Measurements from ENCODE around the gene EMP1. TPM values are rescaled to one million over a fixed set of nuclear protein-coding genes. Genes with fewer than 3 reads are reported as not detected.

Gene EMP1
- total and polyA plus RNA-seq, 2 of the 13 experiments (the other 11 are each of a cell fraction or from before 2014, with no cell fraction given) = 0.13 to 0.61 TPM

DNA sequence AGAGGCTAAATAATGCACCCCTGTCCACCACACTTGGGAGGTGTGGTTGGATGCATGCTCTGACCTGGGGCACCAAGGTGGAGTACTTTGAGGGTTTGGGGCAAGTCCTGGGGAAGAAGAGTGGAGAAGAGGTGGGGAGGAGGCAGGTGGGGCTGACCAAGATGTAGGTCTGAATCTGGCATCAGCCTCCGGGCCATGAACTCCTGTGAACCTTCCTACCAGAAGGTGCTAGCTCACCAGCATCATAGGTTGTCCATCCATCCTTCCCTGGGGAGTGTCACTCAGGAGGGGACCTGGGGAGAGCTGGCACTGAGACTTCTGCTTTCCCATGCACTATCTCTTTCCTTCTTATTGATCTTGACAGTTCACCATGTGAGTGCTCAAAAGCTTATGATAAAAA lies 13.6 kb upstream of the EMP1 start (continued):
- TF ChIP-seq, protein P1, sequence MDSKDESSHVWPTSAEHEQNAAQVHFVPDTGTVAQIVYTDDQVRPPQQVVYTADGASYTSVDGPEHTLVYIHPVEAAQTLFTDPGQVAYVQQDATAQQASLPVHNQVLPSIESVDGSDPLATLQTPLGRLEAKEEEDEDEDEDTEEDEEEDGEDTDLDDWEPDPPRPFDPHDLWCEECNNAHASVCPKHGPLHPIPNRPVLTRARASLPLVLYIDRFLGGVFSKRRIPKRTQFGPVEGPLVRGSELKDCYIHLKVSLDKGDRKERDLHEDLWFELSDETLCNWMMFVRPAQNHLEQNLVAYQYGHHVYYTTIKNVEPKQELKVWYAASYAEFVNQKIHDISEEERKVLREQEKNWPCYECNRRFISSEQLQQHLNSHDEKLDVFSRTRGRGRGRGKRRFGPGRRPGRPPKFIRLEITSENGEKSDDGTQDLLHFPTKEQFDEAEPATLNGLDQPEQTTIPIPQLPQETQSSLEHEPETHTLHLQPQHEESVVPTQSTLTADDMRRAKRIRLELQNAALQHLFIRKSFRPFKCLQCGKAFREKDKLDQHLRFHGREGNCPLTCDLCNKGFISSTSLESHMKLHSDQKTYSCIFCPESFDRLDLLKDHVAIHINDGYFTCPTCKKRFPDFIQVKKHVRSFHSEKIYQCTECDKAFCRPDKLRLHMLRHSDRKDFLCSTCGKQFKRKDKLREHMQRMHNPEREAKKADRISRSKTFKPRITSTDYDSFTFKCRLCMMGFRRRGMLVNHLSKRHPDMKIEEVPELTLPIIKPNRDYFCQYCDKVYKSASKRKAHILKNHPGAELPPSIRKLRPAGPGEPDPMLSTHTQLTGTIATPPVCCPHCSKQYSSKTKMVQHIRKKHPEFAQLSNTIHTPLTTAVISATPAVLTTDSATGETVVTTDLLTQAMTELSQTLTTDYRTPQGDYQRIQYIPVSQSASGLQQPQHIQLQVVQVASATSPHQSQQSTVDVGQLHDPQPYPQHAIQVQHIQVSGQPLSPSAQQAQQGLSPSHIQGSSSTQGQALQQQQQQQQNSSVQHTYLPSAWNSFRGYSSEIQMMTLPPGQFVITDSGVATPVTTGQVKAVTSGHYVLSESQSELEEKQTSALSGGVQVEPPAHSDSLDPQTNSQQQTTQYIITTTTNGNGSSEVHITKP (CRISPR knock-in tag; IDR thresholded peaks at IDR 0.05; ENCODE audit: low read depth) = no peak

DNA sequence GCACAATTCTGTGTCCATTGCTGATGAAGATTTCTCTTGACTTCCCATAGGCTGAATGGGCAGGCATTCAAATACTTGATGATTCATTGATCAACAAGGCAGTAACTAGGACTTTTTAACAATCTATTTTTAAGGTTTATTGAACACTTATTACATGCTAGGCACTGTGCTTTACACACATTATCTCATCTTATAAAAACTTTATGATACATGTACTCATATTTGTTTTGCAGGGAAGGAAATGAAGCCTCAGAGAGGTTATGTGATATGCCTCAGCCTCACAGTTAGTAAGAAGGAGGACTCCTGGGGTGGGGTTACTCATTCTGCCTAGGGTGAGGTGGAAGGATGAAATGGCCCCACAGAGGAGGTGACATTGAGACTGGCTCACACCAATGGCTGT lies 12.9 kb upstream of the EMP1 start:
- Histone ChIP-seq H3K27me3 (ENCODE audit: control insufficient read depth in 1 of 2, insufficient read depth in 2 of 2, low read length in 2 of 2) (peaks cover 2 to 25% of the 10 kb centered on the region in 2 experiments; a peak in 2 of 5 replicates), H3K4me1 (ENCODE audit: insufficient read depth, low read length) (no peaks in the 10 kb centered on the region), H4K20me1 (ENCODE audit: insufficient read depth, low read length) (no peaks in the 10 kb centered on the region), H3K4me3 (replicated peaks in 1 of 3; ENCODE audit: insufficient read depth in 1 of 3, low read depth in 2 of 3, low read length in 3 of 3) (no peak overlapping the region), H3K4me2 (ENCODE audit: low read depth, low read length) (no peak overlapping the region), H3K9me3 (ENCODE audit: low read length) (no peaks in the 10 kb centered on the region), H2AFZ (ENCODE audit: low read length) (no peak overlapping the region), H3K79me2 (ENCODE audit: insufficient read depth, low read length) (no peaks in the 10 kb centered on the region), H3K9ac (ENCODE audit: insufficient read depth, low read depth, low read length) (no peak overlapping the region), H3K36me3 (replicated peaks in 1 of 2; ENCODE audit: control insufficient read depth in 1 of 2, insufficient read depth in 2 of 2, low read length in 2 of 2) (no peaks in the 10 kb centered on the region), H3K27ac (ENCODE audit: extremely low read length, insufficient read depth, low read length) (no peak overlapping the region)
- no peak for TF ChIP-seq ZNF670 (CRISPR knock-in tag; IDR thresholded peaks at IDR 0.05; ENCODE audit: borderline replicate concordance)
- TF ChIP-seq ZBTB1 (CRISPR knock-in tag; IDR thresholded peaks at IDR 0.05; ENCODE audit: borderline replicate concordance) = no peak
- TF ChIP-seq, protein P2, sequence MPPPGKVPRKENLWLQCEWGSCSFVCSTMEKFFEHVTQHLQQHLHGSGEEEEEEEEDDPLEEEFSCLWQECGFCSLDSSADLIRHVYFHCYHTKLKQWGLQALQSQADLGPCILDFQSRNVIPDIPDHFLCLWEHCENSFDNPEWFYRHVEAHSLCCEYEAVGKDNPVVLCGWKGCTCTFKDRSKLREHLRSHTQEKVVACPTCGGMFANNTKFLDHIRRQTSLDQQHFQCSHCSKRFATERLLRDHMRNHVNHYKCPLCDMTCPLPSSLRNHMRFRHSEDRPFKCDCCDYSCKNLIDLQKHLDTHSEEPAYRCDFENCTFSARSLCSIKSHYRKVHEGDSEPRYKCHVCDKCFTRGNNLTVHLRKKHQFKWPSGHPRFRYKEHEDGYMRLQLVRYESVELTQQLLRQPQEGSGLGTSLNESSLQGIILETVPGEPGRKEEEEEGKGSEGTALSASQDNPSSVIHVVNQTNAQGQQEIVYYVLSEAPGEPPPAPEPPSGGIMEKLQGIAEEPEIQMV (CRISPR knock-in tag; IDR thresholded peaks at IDR 0.05; ENCODE audit: low read depth) = no peak
- no peak for TF ChIP-seq ZNF850 (CRISPR knock-in tag; conservative IDR thresholded peaks at IDR 0.05)
- TF ChIP-seq TBX3 (IDR thresholded peaks at IDR 0.05; ENCODE audit: borderline replicate concordance) = no peak
- no peak for TF ChIP-seq ZNF678 (CRISPR knock-in tag; IDR thresholded peaks at IDR 0.05)
- no peak for TF ChIP-seq THAP11 (CRISPR knock-in tag; IDR thresholded peaks at IDR 0.05)
- TF ChIP-seq ZNF83 (CRISPR knock-in tag; IDR thresholded peaks at IDR 0.05; ENCODE audit: borderline replicate concordance) = no peak
- no peak for TF ChIP-seq FOXJ3 (CRISPR knock-in tag; IDR thresholded peaks at IDR 0.05; ENCODE audit: borderline replicate concordance)
- TF ChIP-seq PPARG (CRISPR knock-in tag; conservative IDR thresholded peaks at IDR 0.05) = no peak
- FAIRE-seq = no peak
- CTCF ChIA-PET (ENCODE audit: low intra/inter-chr PET ratio, low total read pairs) = no interaction called here
- DNase-seq (ENCODE audit: low spot score) = no peak
- in situ Hi-C loops (cut with HindIII; ENCODE audit: extremely low pct_ligation_motif_present, low pct_unique_long_range_greater_than_20kb) (no loop called here), intact Hi-C loops (cut with micrococcal nuclease; ENCODE audit: unreplicated experiment) (no loop called here)
- POLR2A ChIA-PET = no interaction called here
- no TSS peak for BruUV-seq (replicated peaks)
- no peak for ATAC-seq

Measured in HepG2 (cell line).